HCT116 (cell line): ENCODE results near the gene SLC34A3. TPM values are rescaled to one million over a fixed set of nuclear protein-coding genes. Genes with fewer than 3 reads are reported as not detected.
A peak's percentile ranks its signal among the peaks of the same experiment; 100 is the strongest.

Source experiments
- ATAC-seq: fragments of 200-7000 bp; cut with Tn5 transposase; 2 replicates; pipeline ENCODE4 v1.9.1; 2020; ENCODE audit warnings: mild to moderate bottlenecking, moderate library complexity
- BruUV-seq: library from RNA; stranded (reverse); fragments of 400-500 nt; replicated peaks from 2 replicates; lab custom pipeline; 2021; lab: Mats Ljungman, UMichigan
- CTCF ChIA-PET: fragments of 300-600 bp; sonication (Branson Sonifier 250); formaldehyde crosslinking; loops from one replicate; lab custom pipeline; 2021; ENCODE audit warnings: antibody characterized with exemption; lab: Charles Lee
- POLR2A ChIA-PET: fragments of 300-600, 350-600 bp; sonication (Branson Sonifier 250); formaldehyde crosslinking; loops from one replicate; lab custom pipeline; 2021; ENCODE audit warnings: antibody characterized with exemption; lab: Charles Lee
- RAD21 ChIA-PET, 2 experiments: fragments of 300-600 bp; sonication (Branson Sonifier 250); formaldehyde crosslinking; loops; one replicate each; lab custom pipeline; 2023; ENCODE audit warnings: low total read pairs in 2 of 2; ENCODE audit not compliant: uncharacterized antibody in 2 of 2, unreplicated experiment in 2 of 2, low non-redundant PET in 1 of 2; lab: Charles Lee
- DNase-seq: peaks from one replicate; pipeline ENCODE4 v3.0.0-alpha.2; 2010; ENCODE audit warnings: low read depth, low spot score
- H2AFZ ChIP-seq: fragments of 200-600 bp; shearing (Covaris generic), sonication (generic); 2 replicates; pipeline ENCODE4 v1.6.1; 2017; ENCODE audit warnings: low read depth, mixed run types, mixed read lengths, antibody characterized with exemption, low read length; ENCODE audit not compliant: poor library complexity, severe bottlenecking
- H3K27ac ChIP-seq: 2 replicates; pipeline ENCODE4 v1.5.1; 2012; ENCODE audit warnings: low read depth, low read length
- H3K27me3 ChIP-seq: fragments of 200-600 bp; sonication (generic); 2 replicates; pipeline ENCODE4 v1.6.1; 2016; ENCODE audit warnings: mixed run types, low read length, mixed read lengths; ENCODE audit not compliant: insufficient read depth
- H3K36me3 ChIP-seq, 2 experiments: fragments of 200-500 bp in 1 of 2; fragments of 200-600 bp in 1 of 2; sonication (Bioruptor generic) in 1 of 2; sonication (generic) in 1 of 2; 2 replicates each; pipeline versions ENCODE4 v1.5.1 to v1.6.1; 2014 to 2016; ENCODE audit warnings: low read length in 2 of 2, inconsistent platforms in 1 of 2, mixed read lengths in 1 of 2, mixed run types in 1 of 2; ENCODE audit not compliant: insufficient read depth in 2 of 2, control insufficient read depth in 1 of 2
- H3K4me1 ChIP-seq, 2 experiments: fragments of 200-600 bp in 1 of 2; sonication (generic) in 1 of 2; 2 replicates each; pipeline versions ENCODE4 v1.5.1 to v1.6.1; 2012 to 2017; ENCODE audit warnings: low read length in 2 of 2, inconsistent platforms in 1 of 2, mild to moderate bottlenecking in 1 of 2, mixed read lengths in 1 of 2, mixed run types in 1 of 2, moderate library complexity in 1 of 2; ENCODE audit not compliant: insufficient read depth in 2 of 2, control insufficient read depth in 1 of 2
- H3K4me2 ChIP-seq: fragments of 200-600 bp; sonication (generic); 2 replicates; pipeline ENCODE4 v1.6.1; 2017; ENCODE audit warnings: mixed run types, low read length, mixed read lengths
- H3K4me3 ChIP-seq, 2 experiments: fragments of 200-600 bp in 1 of 2; sonication (generic) in 1 of 2; replicated peaks in 1 of 2; 2 replicates each; pipeline ENCODE4 v1.5.1; 2011 to 2016; ENCODE audit warnings: low read length in 2 of 2, control low read depth in 1 of 2, low read depth in 1 of 2, mild to moderate bottlenecking in 1 of 2, mixed read lengths in 1 of 2, mixed run types in 1 of 2
- H3K79me2 ChIP-seq: fragments of 200-600 bp; sonication (generic); 2 replicates; pipeline ENCODE4 v1.6.1; 2017; ENCODE audit warnings: mild to moderate bottlenecking, mixed run types, low read length, moderate library complexity, mixed read lengths; ENCODE audit not compliant: insufficient read depth
- H3K9ac ChIP-seq: fragments of 200-600 bp; sonication (generic); 2 replicates; pipeline ENCODE4 v1.6.1; 2016; ENCODE audit warnings: low read length, mixed read lengths
- H3K9me2 ChIP-seq: fragments of 200-600 bp; sonication (generic), shearing (Covaris generic); 2 replicates; pipeline ENCODE4 v1.6.1; 2017; ENCODE audit warnings: mixed run types, mild to moderate bottlenecking, moderate library complexity; ENCODE audit not compliant: insufficient read depth
- H3K9me3 ChIP-seq, 2 experiments: fragments of 200-500 bp in 1 of 2; fragments of 200-600 bp in 1 of 2; sonication (Bioruptor generic) in 1 of 2; sonication (generic) in 1 of 2; 2 replicates each; pipeline ENCODE4 v1.6.1; 2014 to 2017; ENCODE audit warnings: low read length in 2 of 2, mixed read lengths in 2 of 2, inconsistent platforms in 1 of 2, low read depth in 1 of 2, mild to moderate bottlenecking in 1 of 2, mixed run types in 1 of 2, moderate library complexity in 1 of 2; ENCODE audit not compliant: control insufficient read depth in 1 of 2, insufficient read depth in 1 of 2
- H4K20me1 ChIP-seq: fragments of 200-600 bp; sonication (generic), shearing (Covaris generic); 2 replicates; pipeline ENCODE4 v1.6.1; 2017; ENCODE audit warnings: mixed run types, mild to moderate bottlenecking, moderate library complexity; ENCODE audit not compliant: insufficient read depth
- CEBPB ChIP-seq: IDR thresholded peaks from 2 replicates; pipeline ENCODE4 v1.6.1; 2012; ENCODE audit warnings: low read depth
- EGR1 ChIP-seq: IDR thresholded peaks from 2 replicates; pipeline ENCODE4 v1.6.1; 2012; ENCODE audit warnings: low read depth
- ELF1 ChIP-seq: IDR thresholded peaks from 2 replicates; pipeline ENCODE4 v1.6.1; 2012; ENCODE audit warnings: low read depth, borderline replicate concordance
- EZH2phosphoT487 ChIP-seq: fragments of 200-600 bp; IDR thresholded peaks from 2 replicates; pipeline ENCODE4 v1.6.1; 2018; ENCODE audit warnings: antibody characterized with exemption, borderline replicate concordance
- POLR2A ChIP-seq: IDR thresholded peaks from 2 replicates; pipeline ENCODE4 v1.7.0; 2011; ENCODE audit warnings: borderline replicate concordance; ENCODE audit not compliant: insufficient read depth, insufficient read length; ENCODE audit errors: extremely low read depth
- SIN3A ChIP-seq: IDR thresholded peaks from 2 replicates; pipeline ENCODE4 v1.6.1; 2012; ENCODE audit warnings: low read depth
- SRF ChIP-seq: IDR thresholded peaks from 2 replicates; pipeline ENCODE4 v1.6.1; 2012; ENCODE audit warnings: low read depth
- TCF7L2 ChIP-seq: IDR thresholded peaks from 2 replicates; pipeline ENCODE4 v1.7.0; 2011; ENCODE audit warnings: borderline replicate concordance, inconsistent platforms; ENCODE audit not compliant: insufficient read depth, insufficient read length; ENCODE audit errors: extremely low read depth
- intact Hi-C: fragments of 100-400 bp; cut with micrococcal nuclease; formaldehyde crosslinking; loops from 2 replicates; pipeline ENCODE4 v1.10.0; 2022
- total RNA-seq: library from RNA; stranded (reverse); gene quantifications from one replicate; pipeline ENCODE4 v1.2.1, GENCODE V29; 2021; ENCODE audit not compliant: unreplicated experiment
- TF ChIP-seq, protein P1 (sequence below): IDR thresholded peaks from 2 replicates; pipeline ENCODE4 v1.6.1; 2012; ENCODE audit warnings: low read depth
- TF ChIP-seq, protein P2 (sequence below): IDR thresholded peaks from 2 replicates; pipeline ENCODE4 v1.6.1; 2012
- TF ChIP-seq, protein P3 (sequence below): IDR thresholded peaks from 2 replicates; pipeline ENCODE4 v1.6.1; 2012

Gene SLC34A3
- total RNA-seq, 1 experiment from 2014 or later, result 0.15 TPM

DNA sequence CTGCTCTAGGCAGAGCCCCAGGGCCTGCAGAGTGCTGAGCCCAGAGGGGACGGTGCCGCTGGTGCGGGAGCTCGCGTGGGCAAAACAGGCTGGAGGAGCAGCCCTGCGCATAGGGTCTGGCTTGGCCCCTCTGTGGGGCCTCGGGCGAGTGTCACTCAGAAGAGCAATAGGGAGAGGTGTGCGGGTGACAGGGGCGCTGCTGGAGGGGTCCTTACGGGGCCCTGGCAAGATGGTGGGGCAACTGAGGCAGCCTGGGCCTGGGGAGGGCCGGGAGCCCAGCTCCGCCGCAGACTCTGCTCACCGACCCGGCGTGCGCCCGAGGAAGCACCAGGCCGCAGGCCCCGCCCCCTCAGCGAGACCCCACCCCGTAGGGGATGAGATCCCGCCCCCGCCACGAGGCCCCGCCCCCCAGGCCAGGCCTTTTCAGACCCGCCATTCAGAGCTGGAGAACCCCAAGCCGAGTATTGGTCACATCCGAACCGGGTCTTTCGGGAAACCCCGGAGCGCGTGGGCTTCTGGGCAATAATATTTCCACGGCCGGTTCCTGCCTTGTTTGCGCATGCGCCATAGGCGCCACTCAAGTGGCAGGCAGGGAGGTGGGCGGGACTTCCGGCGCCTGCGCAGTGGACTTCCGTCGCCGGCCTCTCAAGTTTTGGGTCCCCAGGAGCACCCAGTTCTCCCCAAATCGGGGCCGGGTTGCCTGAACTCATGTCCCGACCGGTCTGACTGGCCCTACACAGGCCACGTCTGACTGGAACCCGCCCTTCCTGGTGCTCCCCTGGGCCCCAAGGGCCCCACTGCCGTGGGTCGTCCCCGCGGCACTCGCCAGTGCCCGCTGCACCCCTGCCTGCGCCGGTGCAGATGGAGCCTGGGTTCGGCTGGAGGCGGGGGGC lies 7.4 kb upstream of the SLC34A3 start (continued):
- TF ChIP-seq, protein P1, sequence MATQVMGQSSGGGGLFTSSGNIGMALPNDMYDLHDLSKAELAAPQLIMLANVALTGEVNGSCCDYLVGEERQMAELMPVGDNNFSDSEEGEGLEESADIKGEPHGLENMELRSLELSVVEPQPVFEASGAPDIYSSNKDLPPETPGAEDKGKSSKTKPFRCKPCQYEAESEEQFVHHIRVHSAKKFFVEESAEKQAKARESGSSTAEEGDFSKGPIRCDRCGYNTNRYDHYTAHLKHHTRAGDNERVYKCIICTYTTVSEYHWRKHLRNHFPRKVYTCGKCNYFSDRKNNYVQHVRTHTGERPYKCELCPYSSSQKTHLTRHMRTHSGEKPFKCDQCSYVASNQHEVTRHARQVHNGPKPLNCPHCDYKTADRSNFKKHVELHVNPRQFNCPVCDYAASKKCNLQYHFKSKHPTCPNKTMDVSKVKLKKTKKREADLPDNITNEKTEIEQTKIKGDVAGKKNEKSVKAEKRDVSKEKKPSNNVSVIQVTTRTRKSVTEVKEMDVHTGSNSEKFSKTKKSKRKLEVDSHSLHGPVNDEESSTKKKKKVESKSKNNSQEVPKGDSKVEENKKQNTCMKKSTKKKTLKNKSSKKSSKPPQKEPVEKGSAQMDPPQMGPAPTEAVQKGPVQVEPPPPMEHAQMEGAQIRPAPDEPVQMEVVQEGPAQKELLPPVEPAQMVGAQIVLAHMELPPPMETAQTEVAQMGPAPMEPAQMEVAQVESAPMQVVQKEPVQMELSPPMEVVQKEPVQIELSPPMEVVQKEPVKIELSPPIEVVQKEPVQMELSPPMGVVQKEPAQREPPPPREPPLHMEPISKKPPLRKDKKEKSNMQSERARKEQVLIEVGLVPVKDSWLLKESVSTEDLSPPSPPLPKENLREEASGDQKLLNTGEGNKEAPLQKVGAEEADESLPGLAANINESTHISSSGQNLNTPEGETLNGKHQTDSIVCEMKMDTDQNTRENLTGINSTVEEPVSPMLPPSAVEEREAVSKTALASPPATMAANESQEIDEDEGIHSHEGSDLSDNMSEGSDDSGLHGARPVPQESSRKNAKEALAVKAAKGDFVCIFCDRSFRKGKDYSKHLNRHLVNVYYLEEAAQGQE, result no peak
- TF ChIP-seq EGR1 (no peak), ELF1 (no peak), SIN3A (no peak), EZH2phosphoT487 (no peak), POLR2A (peak; percentile 58)

DNA sequence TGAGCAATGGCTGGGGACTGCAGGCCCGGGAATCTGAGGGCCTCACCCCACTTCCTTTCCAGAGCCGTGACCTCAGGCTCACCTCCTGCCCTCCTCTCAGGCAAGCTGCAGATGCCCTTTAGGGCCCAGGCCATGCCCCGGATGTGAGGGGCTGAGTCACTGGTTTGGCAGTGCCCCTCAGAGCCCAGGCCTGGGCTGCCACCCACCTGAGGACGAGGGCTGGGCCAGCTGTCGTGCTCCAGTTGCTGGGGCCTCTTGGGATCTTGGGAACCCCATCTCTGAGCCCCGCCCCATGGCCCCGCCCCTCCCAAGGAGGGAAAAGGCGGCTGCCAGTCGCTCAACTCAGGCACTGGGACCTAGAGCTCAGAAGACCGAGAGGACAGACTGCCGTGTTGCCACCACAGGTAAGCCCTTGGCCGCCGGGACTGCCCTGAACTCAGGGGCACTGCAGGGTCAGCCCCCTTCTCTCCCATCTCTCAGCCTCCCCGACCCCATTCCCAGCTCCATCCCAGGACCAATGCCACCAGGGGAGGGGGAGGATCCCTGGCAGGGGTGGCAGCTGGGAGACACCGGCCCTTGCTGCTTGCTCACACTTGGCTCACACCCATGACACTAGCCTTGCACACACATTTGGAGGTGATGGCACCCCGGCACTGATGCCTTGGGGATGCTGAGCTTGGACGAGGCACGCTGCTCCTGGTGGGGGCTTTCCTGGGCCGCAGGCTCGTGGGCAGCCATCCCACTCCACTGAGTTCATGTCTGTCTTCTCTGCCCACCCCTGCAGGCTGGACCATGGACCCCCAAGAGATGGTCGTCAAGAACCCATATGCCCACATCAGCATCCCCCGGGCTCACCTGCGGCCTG lies 5.6 kb upstream of the SLC34A3 start, which contains the start of gene CYSRT1:
CYSRT1 (plus strand) TSS at position 345 of the 865 bp plus-strand sequence; CDS start at position 793, 448 bp downstream.
- H2AFZ ChIP-seq, result no peak within 1 kb of the TSS
- ATAC-seq (no peak), DNase-seq (no peak)
- H3K9ac ChIP-seq, result peak within 1 kb of the TSS; percentile 97
- BruUV-seq, result TSS peak; percentile 53
- TF ChIP-seq, protein P2, sequence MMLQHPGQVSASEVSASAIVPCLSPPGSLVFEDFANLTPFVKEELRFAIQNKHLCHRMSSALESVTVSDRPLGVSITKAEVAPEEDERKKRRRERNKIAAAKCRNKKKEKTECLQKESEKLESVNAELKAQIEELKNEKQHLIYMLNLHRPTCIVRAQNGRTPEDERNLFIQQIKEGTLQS, result no peak
- TF ChIP-seq SRF (no peak), TCF7L2 (no peak), CEBPB (no peak)
- TF ChIP-seq, protein P3, sequence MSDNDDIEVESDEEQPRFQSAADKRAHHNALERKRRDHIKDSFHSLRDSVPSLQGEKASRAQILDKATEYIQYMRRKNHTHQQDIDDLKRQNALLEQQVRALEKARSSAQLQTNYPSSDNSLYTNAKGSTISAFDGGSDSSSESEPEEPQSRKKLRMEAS, result no peak
- ChIA-PET POLR2A (interaction anchor here (0.6 to 1.4 kb wide), 4 partner anchors 8 to 62 kb away, joined by 3 to 6 read pairs (median 4); a partner anchor contains a TSS), CTCF (interaction anchor here (1.0 to 4.7 kb wide), 5 partner anchors 12 to 178 kb away, joined by 3 to 43 read pairs (median 8); partner anchors contain the start of genes ANAPC2, NPDC1 and SSNA1), RAD21 (interaction anchor here in 1 of 2 experiments (0.6 kb wide), 1 partner anchor 94 kb away, joined by 3 read pairs; no protein-coding TSS in a partner anchor)
- peaks cover 44 to 71% of the 10 kb centered on the region in 2 experiments for H3K4me1 ChIP-seq
- intact Hi-C loops, result loop anchor here (5.0 to 10.0 kb wide), 3 partner anchors 38 to 440 kb away; partner anchors contain the start of genes ANAPC2, NPDC1 and SSNA1
- H3K9me2 ChIP-seq, result no peaks in the 10 kb centered on the region
- peak within 1 kb of the TSS; percentile 82 to 99 for H3K4me3 ChIP-seq
- no peaks in the 10 kb centered on the region for H3K79me2 ChIP-seq
- H3K36me3 ChIP-seq, result no peaks in the 10 kb centered on the region
- H3K4me2 ChIP-seq, result peak within 1 kb of the TSS; percentile 99
- no peaks in the 10 kb centered on the region for H3K27me3 ChIP-seq
- H3K9me3 ChIP-seq, result no peaks in the 10 kb centered on the region
- peak within 1 kb of the TSS; percentile 88 for H3K27ac ChIP-seq
- H4K20me1 ChIP-seq, result no peaks in the 10 kb centered on the region
